ENCODE data around the gene HPRT1.

GRCh38 chrX:134426281-134426680 is 33.7 kb upstream of the HPRT1 start:
- TF ChIP-seq CTCF (conservative IDR thresholded peaks at IDR 0.05; ENCODE audit: low read length), result no peak
- TF ChIP-seq EZH2phosphoT487 (IDR thresholded peaks at IDR 0.05; ENCODE audit: borderline replicate concordance, low read depth, low read length), result no peak

Data from OCI-LY7 (cell line).